K562 (cell line): ENCODE measurements around the gene RET. TPM values are rescaled to one million over a fixed set of nuclear protein-coding genes. Genes with fewer than 3 reads are reported as not detected.

Experiments
- C11orf30 ChIP-seq: fragments of 450-650 bp; IDR thresholded peaks from 2 replicates; pipeline ENCODE4 v1.6.1; 2016; ENCODE audit warnings: low read depth, mild to moderate bottlenecking
- DLX4 ChIP-seq: fragments of 250-450 bp; sonication (Bioruptor Pico); IDR thresholded peaks from 2 replicates; pipeline ENCODE4 v1.6.1; 2021; ENCODE audit warnings: mild to moderate bottlenecking
- EWSR1 ChIP-seq: fragments of 450-650 bp; IDR thresholded peaks from 2 replicates; pipeline ENCODE4 v1.6.1; 2018; ENCODE audit warnings: borderline replicate concordance, mild to moderate bottlenecking, low read depth, moderate library complexity; ENCODE audit not compliant: partially characterized antibody
- HMG20B ChIP-seq: fragments of 250-450 bp; sonication (Bioruptor Pico); IDR thresholded peaks from 2 replicates; pipeline ENCODE4 v1.5.0; 2021; ENCODE audit warnings: mild to moderate bottlenecking
- KLF13 ChIP-seq: fragments of 450-650 bp; IDR thresholded peaks from 2 replicates; pipeline ENCODE4 v1.6.1; 2016; ENCODE audit warnings: missing genetic modification characterization, low read depth, mild to moderate bottlenecking, missing compliant biosample characterization, moderate library complexity, borderline replicate concordance
- MAX ChIP-seq: sonication (generic); formaldehyde crosslinking; IDR thresholded peaks from 2 replicates; pipeline ENCODE4 v1.9.0; 2022; ENCODE audit warnings: mild to moderate bottlenecking, missing genetic modification reagents
- MECOM ChIP-seq: fragments of 250-450 bp; sonication (Bioruptor Pico); IDR thresholded peaks from 2 replicates; pipeline ENCODE4 v1.8.0; 2022; ENCODE audit warnings: inconsistent platforms
- PKNOX1 ChIP-seq: fragments of 450-650 bp; IDR thresholded peaks from 2 replicates; pipeline ENCODE4 v1.6.1; 2016
- POLR2A ChIP-seq: fragments of 450-650 bp; conservative IDR thresholded peaks from 2 replicates; pipeline ENCODE4 v1.6.1; 2016
- PRPF4 ChIP-seq: fragments of 200-400 bp; formaldehyde crosslinking; IDR thresholded peaks from one replicate; pipeline ENCODE4 v1.6.1; 2017; ENCODE audit warnings: low read length, low read depth, mild to moderate bottlenecking; ENCODE audit not compliant: insufficient read depth, poor library complexity, severe bottlenecking
- PYGO2 ChIP-seq: fragments of 450-650 bp; IDR thresholded peaks from 2 replicates; pipeline ENCODE4 v1.6.1; 2016; ENCODE audit warnings: mild to moderate bottlenecking, missing genetic modification characterization, moderate library complexity, missing compliant biosample characterization
- SP2 ChIP-seq: IDR thresholded peaks from 2 replicates; pipeline ENCODE4 v1.6.1; 2011; ENCODE audit warnings: mild to moderate bottlenecking, low read depth, low read length, moderate library complexity; ENCODE audit not compliant: poor library complexity, severe bottlenecking; ENCODE audit errors: extremely low read depth
- TCFL5 ChIP-seq: fragments of 250-450 bp; sonication (Bioruptor Pico); conservative IDR thresholded peaks from 2 replicates; pipeline ENCODE4 v1.6.1; 2021; ENCODE audit warnings: mild to moderate bottlenecking, moderate library complexity, matching md5 sums
- ZKSCAN1 ChIP-seq: fragments of 150-350 bp; IDR thresholded peaks from 2 replicates; pipeline ENCODE4 v1.6.1; 2016; ENCODE audit warnings: low read depth, low read length
- ZNF431 ChIP-seq: sonication (generic); formaldehyde crosslinking; IDR thresholded peaks from 2 replicates; pipeline ENCODE4 v1.8.0; 2022; ENCODE audit warnings: mild to moderate bottlenecking, missing genetic modification reagents
- ZNF518B ChIP-seq: fragments of 250-450 bp; sonication (Bioruptor Pico); IDR thresholded peaks from 2 replicates; pipeline ENCODE4 v1.5.0; 2021; ENCODE audit warnings: mild to moderate bottlenecking, moderate library complexity
- ZNF561 ChIP-seq: fragments of 450-650 bp; formaldehyde crosslinking; conservative IDR thresholded peaks from 2 replicates; pipeline ENCODE4 v1.4.0; 2020; ENCODE audit warnings: mild to moderate bottlenecking, moderate library complexity
- ZZZ3 ChIP-seq: fragments of 450-650 bp; IDR thresholded peaks from 2 replicates; pipeline ENCODE4 v1.6.1; 2016; ENCODE audit warnings: antibody characterized with exemption, mild to moderate bottlenecking, moderate library complexity
- polyA plus RNA-seq, 8 experiments: library from polyadenylated mRNA; depleted of rRNA in 4 of 8; stranded (reverse) in 5 of 8; unstranded in 3 of 8; fragments of >200 nt; fragmentation: Nextera tagmentation in 2 of 8; fragmentation: Illumina TruSeq in 1 of 8; extraction: Ambion mirVana in 2 of 8; extraction: Trizol in 1 of 8; gene quantifications; 2 replicates each; pipeline versions ENCODE4 v1.2.1 to v1.2.3, GENCODE V29; 2011 to 2014; ENCODE audit warnings: inconsistent platforms in 1 of 8, missing spikeins in 1 of 8
- total RNA-seq, 7 experiments: library from RNA; depleted of rRNA in 6 of 7; stranded (reverse); fragments of >200 nt in 6 of 7; fragmentation: Illumina TruSeq in 2 of 7; extraction: Trizol in 2 of 7; gene quantifications; 2 replicates each; pipeline versions ENCODE4 v1.2.1 to v1.2.3, GENCODE V29; 2011 to 2021; ENCODE audit warnings: low replicate concordance in 1 of 7
- TF ChIP-seq, protein P1 (sequence below): IDR thresholded peaks from 2 replicates; pipeline ENCODE4 v1.6.1; 2016; ENCODE audit warnings: missing genetic modification characterization, missing compliant biosample characterization

Gene RET
- total and polyA plus RNA-seq, 9 of the 15 experiments (the other 6 are each of a cell fraction or from before 2014, with no cell fraction given) = 0.04 to 0.05 TPM; not detected in 7

DNA sequence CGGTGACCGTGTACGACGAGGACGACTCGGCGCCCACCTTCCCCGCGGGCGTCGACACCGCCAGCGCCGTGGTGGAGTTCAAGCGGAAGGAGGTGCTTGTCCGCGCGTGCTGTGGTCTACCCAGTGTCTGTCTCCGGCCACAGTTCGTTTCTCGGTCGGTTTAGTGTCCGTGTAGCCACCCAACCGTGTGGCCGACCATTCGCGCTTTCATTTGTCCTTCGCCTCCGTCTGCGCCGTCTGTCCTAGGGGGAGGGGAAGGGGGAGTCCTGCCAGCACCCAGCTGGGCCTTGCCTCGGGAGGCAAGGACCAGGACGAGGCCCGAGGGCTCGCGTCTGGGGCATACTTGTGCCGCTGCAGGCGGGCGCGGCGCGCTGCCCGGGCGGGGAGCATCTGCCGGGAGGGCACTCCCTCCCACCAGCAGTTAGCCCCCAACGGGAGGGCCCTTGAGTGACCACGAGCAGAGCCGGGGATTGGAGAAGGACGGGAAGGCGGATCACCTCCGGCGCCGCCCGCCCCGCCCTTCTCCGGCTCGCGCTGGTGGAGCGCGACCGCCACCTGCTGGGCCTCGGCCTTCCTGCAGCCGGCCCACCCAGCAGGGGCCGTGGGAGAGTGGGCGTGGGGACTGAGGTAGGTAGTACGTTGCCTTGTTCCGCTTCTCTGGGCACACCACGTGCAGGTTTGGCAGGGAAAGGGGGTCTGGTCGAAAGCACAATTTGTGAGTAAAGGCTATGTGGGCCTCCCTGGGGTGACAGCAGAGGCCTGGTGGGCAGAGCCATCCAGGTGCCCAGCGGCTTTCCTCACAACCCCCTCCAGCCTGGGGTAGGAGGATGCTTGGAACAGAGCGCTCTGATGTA, 28.5 kb downstream of the RET start (continued):
- TF ChIP-seq ZKSCAN1 (0 out of 2 replicates have a peak, but pooled peaks have one; percentile 34), MECOM (no peak), KLF13 (peak; percentile 91; the same call in 1 of the 2 replicates), HMG20B (CRISPR knock-in tag) (no peak), EWSR1 (no peak), MAX (CRISPR knock-in tag) (no peak), ZNF518B (CRISPR knock-in tag) (no peak), POLR2A (no peak), ZNF561 (CRISPR knock-in tag) (no peak), PYGO2 (tag) (no peak), DLX4 (CRISPR knock-in tag) (no peak), TCFL5 (CRISPR knock-in tag) (no peak), ZZZ3 (no peak), PRPF4 (no peak), C11orf30 (no peak), PKNOX1 (no peak), ZNF431 (CRISPR knock-in tag) (no peak), SP2 (no peak)
- TF ChIP-seq, protein P1, sequence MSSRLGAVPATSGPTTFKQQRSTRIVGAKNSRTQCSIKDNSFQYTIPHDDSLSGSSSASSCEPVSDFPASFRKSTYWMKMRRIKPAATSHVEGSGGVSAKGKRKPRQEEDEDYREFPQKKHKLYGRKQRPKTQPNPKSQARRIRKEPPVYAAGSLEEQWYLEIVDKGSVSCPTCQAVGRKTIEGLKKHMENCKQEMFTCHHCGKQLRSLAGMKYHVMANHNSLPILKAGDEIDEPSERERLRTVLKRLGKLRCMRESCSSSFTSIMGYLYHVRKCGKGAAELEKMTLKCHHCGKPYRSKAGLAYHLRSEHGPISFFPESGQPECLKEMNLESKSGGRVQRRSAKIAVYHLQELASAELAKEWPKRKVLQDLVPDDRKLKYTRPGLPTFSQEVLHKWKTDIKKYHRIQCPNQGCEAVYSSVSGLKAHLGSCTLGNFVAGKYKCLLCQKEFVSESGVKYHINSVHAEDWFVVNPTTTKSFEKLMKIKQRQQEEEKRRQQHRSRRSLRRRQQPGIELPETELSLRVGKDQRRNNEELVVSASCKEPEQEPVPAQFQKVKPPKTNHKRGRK (tag) = no peak
